SK-N-SH treated with all-trans-retinoic acid at 6 μM for 48 hours (cell line): ENCODE results near the gene COG3.

Experiments
- ATAC-seq: fragments of 200-7000 bp; cut with Tn5 transposase; 3 replicates; pipeline ENCODE4 v1.9.1; 2020; ENCODE audit warnings: mild to moderate bottlenecking, moderate library complexity
- ARNTL ChIP-seq: fragments of 450-650 bp; formaldehyde crosslinking; IDR thresholded peaks from 2 replicates; pipeline ENCODE4 v1.5.0; 2020; ENCODE audit warnings: low read depth, mild to moderate bottlenecking, moderate library complexity, borderline replicate concordance
- BACH2 ChIP-seq: fragments of 250-450 bp; sonication (Bioruptor Pico); IDR thresholded peaks from 2 replicates; pipeline ENCODE4 v1.9.0; 2021; ENCODE audit warnings: mild to moderate bottlenecking, borderline replicate concordance
- CREB5 ChIP-seq: fragments of 250-450 bp; sonication (Bioruptor Pico); IDR thresholded peaks from 2 replicates; pipeline ENCODE4 v1.5.1; 2020; ENCODE audit warnings: low read depth, mild to moderate bottlenecking, moderate library complexity
- CSDC2 ChIP-seq: fragments of 250-450 bp; sonication (Bioruptor Pico); IDR thresholded peaks from 2 replicates; pipeline ENCODE4 v1.5.0; 2020; ENCODE audit warnings: mild to moderate bottlenecking, moderate library complexity
- ESRRG ChIP-seq: fragments of 250-450 bp; sonication (Bioruptor Pico); IDR thresholded peaks from 2 replicates; pipeline ENCODE4 v1.6.1; 2021; ENCODE audit warnings: mild to moderate bottlenecking
- GLIS3 ChIP-seq: fragments of 250-450 bp; sonication (Bioruptor Pico); IDR thresholded peaks from 2 replicates; pipeline ENCODE4 v1.5.0; 2020; ENCODE audit warnings: mild to moderate bottlenecking, moderate library complexity
- ISL1 ChIP-seq: fragments of 250-450 bp; sonication (Bioruptor Pico); IDR thresholded peaks from 2 replicates; pipeline ENCODE4 v2.1.2; 2022; ENCODE audit warnings: mild to moderate bottlenecking, moderate library complexity
- OSR1 ChIP-seq: fragments of 250-450 bp; sonication (Bioruptor Pico); IDR thresholded peaks from 2 replicates; pipeline ENCODE4 v1.8.0; 2022; ENCODE audit warnings: moderate library complexity, mild to moderate bottlenecking, inconsistent platforms
- PATZ1 ChIP-seq: fragments of 250-450 bp; sonication (Bioruptor Pico); IDR thresholded peaks from 2 replicates; pipeline ENCODE4 v1.8.0; 2020; ENCODE audit warnings: mild to moderate bottlenecking, moderate library complexity, borderline replicate concordance
- POU6F1 ChIP-seq: fragments of 250-450 bp; sonication (Bioruptor Pico); IDR thresholded peaks from 2 replicates; pipeline ENCODE4 v1.8.0; 2021; ENCODE audit warnings: low read depth, mild to moderate bottlenecking, moderate library complexity, borderline replicate concordance
- PPARA ChIP-seq: fragments of 250-450 bp; sonication (Bioruptor Pico); IDR thresholded peaks from 2 replicates; pipeline ENCODE4 v1.5.0; 2020; ENCODE audit warnings: mild to moderate bottlenecking, borderline replicate concordance
- TCF4 ChIP-seq: fragments of 250-450 bp; sonication (Bioruptor Pico); IDR thresholded peaks from 2 replicates; pipeline ENCODE4 v1.8.0; 2021; ENCODE audit warnings: mild to moderate bottlenecking, moderate library complexity, borderline replicate concordance
- TOX ChIP-seq: fragments of 250-450 bp; sonication (Bioruptor Pico); IDR thresholded peaks from 2 replicates; pipeline ENCODE4 v1.8.0; 2021; ENCODE audit warnings: mild to moderate bottlenecking, moderate library complexity, borderline replicate concordance
- TSHZ2 ChIP-seq: fragments of 250-450 bp; sonication (Bioruptor Pico); IDR thresholded peaks from 2 replicates; pipeline ENCODE4 v1.5.0; 2020; ENCODE audit warnings: mild to moderate bottlenecking, moderate library complexity
- ZC3H10 ChIP-seq: fragments of 250-450 bp; sonication (Bioruptor Pico); IDR thresholded peaks from 2 replicates; pipeline ENCODE4 v1.5.1; 2021; ENCODE audit warnings: mild to moderate bottlenecking, moderate library complexity
- ZFP3 ChIP-seq: fragments of 250-450 bp; sonication (Bioruptor Pico); IDR thresholded peaks from 2 replicates; pipeline ENCODE4 v1.5.0; 2020; ENCODE audit warnings: mild to moderate bottlenecking, moderate library complexity
- ZNF565 ChIP-seq: fragments of 450-650 bp; formaldehyde crosslinking; conservative IDR thresholded peaks from 2 replicates; pipeline ENCODE4 v1.5.0; 2020; ENCODE audit warnings: low read depth, mild to moderate bottlenecking, moderate library complexity
- ZNF70 ChIP-seq: fragments of 450-650 bp; formaldehyde crosslinking; IDR thresholded peaks from 2 replicates; pipeline ENCODE4 v1.5.0; 2020; ENCODE audit warnings: mild to moderate bottlenecking, moderate library complexity
- ZNF8 ChIP-seq: fragments of 450-650 bp; formaldehyde crosslinking; IDR thresholded peaks from 2 replicates; pipeline ENCODE4 v1.5.0; 2020; ENCODE audit warnings: mild to moderate bottlenecking, moderate library complexity
- TF ChIP-seq, protein P1 (sequence below): fragments of 250-450 bp; sonication (Bioruptor Pico); IDR thresholded peaks from 2 replicates; pipeline ENCODE4 v1.5.1; 2021; ENCODE audit warnings: mild to moderate bottlenecking, moderate library complexity

Gene COG3

GRCh38 chr13:45512098-45512496, 47.4 kb downstream of the COG3 start (continued):
- TF ChIP-seq POU6F1, result no peak
- no peak for TF ChIP-seq CREB5
- TF ChIP-seq BACH2 (CRISPR knock-in tag), result no peak

DNA sequence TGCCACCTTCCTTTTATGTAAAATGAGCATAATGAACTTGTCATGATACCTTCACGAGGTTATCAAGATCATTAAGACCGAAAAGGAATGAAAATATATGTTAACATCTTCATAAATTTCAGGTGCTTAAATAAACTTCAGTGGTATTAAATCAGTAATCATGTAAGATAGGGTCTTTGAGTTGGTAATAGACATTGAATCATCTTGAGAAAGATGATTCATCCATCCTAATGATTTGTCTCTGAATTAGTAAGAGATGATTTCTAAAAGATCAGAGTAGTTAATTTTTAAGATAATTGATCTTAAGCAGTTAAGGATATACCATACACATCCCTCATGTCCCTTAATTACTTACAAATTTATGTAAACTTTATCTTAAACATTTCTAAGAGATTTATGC, 52.0 kb downstream of the COG3 start:
- ATAC-seq, result no peak
- no peak for TF ChIP-seq ZNF565
- TF ChIP-seq OSR1 (CRISPR knock-in tag), result no peak
- no peak for TF ChIP-seq TSHZ2 (CRISPR knock-in tag)
- TF ChIP-seq GLIS3 (CRISPR knock-in tag), result no peak
- TF ChIP-seq CSDC2 (CRISPR knock-in tag), result no peak
- no peak for TF ChIP-seq TOX (CRISPR knock-in tag)
- TF ChIP-seq ZNF70, result no peak
- no peak for TF ChIP-seq ISL1 (CRISPR knock-in tag)
- TF ChIP-seq ZFP3 (CRISPR knock-in tag), result no peak
- TF ChIP-seq PATZ1, result no peak
- no peak for TF ChIP-seq TCF4 (CRISPR knock-in tag)
- TF ChIP-seq ZNF8 (CRISPR knock-in tag), result no peak
- no peak for TF ChIP-seq POU6F1
- TF ChIP-seq ESRRG, result no peak
- no peak for TF ChIP-seq PPARA
- TF ChIP-seq, protein P1, sequence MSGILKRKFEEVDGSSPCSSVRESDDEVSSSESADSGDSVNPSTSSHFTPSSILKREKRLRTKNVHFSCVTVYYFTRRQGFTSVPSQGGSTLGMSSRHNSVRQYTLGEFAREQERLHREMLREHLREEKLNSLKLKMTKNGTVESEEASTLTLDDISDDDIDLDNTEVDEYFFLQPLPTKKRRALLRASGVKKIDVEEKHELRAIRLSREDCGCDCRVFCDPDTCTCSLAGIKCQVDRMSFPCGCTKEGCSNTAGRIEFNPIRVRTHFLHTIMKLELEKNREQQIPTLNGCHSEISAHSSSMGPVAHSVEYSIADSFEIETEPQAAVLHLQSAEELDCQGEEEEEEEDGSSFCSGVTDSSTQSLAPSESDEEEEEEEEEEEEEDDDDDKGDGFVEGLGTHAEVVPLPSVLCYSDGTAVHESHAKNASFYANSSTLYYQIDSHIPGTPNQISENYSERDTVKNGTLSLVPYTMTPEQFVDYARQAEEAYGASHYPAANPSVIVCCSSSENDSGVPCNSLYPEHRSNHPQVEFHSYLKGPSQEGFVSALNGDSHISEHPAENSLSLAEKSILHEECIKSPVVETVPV, result no peak
- no peak for TF ChIP-seq ARNTL
- TF ChIP-seq ZC3H10 (CRISPR knock-in tag), result no peak
- no peak for TF ChIP-seq BACH2 (CRISPR knock-in tag)
- TF ChIP-seq CREB5, result no peak
